ENCODE measurements around the gene SHISAL2B. TPM values are rescaled to one million over a fixed set of nuclear protein-coding genes. Genes with fewer than 3 reads are reported as not detected.
A peak's percentile ranks its signal among the peaks of the same experiment; 100 is the strongest.
"Not testable (repeated sequence)": the region's sequence is repeated elsewhere in the genome, so short reads cannot be mapped to it uniquely, and the experiment has no call there.

SHISAL2B gene
- total RNA-seq, 4 donors from 2014 or later = not detected

DNA sequence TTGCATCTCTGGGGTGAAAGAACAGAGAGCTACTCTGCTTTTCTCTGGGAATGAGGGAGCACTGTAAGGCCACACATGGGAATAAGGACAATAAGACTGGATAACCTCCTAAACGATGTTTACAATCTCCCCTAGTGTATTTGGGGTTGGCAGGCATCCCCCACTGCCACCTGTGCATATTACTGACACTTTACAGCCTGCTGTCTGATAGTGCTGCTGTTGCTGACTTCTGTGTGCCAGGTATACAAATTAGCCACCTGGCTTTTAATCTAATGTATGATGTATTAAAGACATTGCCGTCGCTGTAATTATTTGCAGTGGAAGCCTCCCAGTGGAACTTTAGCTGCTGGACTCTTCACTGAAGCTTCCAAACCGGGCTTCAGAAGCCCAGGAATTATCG is 4.4 kb upstream of the SHISAL2B start:
- no peak for DNase-seq
- H3K27ac ChIP-seq = no peak overlapping the region
- H3K4me3 ChIP-seq = no peak overlapping the region
- no peaks in the 10 kb centered on the region for H3K27me3 ChIP-seq
- peaks cover 0 to 5% (median 0%) of the 10 kb centered on the region in 4 donors for H3K4me1 ChIP-seq
- no peak for TF ChIP-seq POLR2A (IDR thresholded peaks at IDR 0.05)
- TF ChIP-seq, protein P1, sequence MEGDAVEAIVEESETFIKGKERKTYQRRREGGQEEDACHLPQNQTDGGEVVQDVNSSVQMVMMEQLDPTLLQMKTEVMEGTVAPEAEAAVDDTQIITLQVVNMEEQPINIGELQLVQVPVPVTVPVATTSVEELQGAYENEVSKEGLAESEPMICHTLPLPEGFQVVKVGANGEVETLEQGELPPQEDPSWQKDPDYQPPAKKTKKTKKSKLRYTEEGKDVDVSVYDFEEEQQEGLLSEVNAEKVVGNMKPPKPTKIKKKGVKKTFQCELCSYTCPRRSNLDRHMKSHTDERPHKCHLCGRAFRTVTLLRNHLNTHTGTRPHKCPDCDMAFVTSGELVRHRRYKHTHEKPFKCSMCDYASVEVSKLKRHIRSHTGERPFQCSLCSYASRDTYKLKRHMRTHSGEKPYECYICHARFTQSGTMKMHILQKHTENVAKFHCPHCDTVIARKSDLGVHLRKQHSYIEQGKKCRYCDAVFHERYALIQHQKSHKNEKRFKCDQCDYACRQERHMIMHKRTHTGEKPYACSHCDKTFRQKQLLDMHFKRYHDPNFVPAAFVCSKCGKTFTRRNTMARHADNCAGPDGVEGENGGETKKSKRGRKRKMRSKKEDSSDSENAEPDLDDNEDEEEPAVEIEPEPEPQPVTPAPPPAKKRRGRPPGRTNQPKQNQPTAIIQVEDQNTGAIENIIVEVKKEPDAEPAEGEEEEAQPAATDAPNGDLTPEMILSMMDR (IDR thresholded peaks at IDR 0.05) = no peak
- no peaks in the 10 kb centered on the region for H3K9me3 ChIP-seq
- H3K36me3 ChIP-seq = no peaks in the 10 kb centered on the region

DNA sequence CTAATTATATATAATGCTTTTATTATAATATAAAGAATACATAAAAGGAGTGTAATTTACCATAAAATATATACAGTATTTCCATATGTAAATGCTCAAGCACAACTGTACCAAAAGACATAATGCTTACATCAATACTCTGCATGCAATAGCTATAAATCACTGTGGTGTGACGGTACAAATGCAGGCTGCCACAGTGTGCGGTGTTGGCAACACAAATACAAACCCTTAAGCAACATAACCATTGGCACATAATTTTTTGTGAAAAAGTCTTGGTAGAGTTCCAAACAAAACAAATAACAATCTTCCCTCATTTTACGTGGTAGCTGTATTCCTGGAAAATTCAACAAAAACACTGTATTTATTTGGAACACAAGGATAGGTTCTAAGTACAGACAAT is 1.9 kb upstream of the SHISAL2B start:
- Histone ChIP-seq H3K27me3 (no peaks in the 10 kb centered on the region), H3K4me1 (peaks cover 0 to 7% (median 0%) of the 10 kb centered on the region in 4 donors)
- TF ChIP-seq POLR2A (IDR thresholded peaks at IDR 0.05) = no peak
- TF ChIP-seq, protein P1 (IDR thresholded peaks at IDR 0.05) = no peak

DNA sequence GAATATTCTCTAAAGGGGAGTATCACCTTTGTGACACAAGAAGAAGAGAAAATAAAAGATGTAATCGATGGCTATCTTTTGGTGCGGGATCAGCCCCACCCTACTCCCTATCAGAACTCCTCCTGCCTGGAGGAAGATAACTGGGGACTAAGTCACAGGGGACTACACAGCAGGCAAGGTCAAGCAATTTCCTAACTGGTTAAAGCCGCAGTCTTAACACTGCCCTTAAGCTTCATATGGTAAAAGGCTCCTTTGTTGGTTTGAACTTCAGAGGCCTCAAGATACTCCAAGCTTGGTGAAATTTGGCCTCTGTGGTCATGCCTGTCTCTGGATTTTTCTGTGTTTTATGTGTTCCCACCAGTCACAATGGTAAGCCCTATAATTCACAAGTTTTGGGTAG is 1.3 kb upstream of the SHISAL2B start:
- H3K36me3 ChIP-seq = no peaks in the 10 kb centered on the region
- DNase-seq = no peak
- TF ChIP-seq, protein P1 (IDR thresholded peaks at IDR 0.05) = no peak
- no peak for TF ChIP-seq POLR2A (IDR thresholded peaks at IDR 0.05)
- no peak overlapping the region for H3K4me3 ChIP-seq
- no peaks in the 10 kb centered on the region for H3K27me3 ChIP-seq
- no peaks in the 10 kb centered on the region for H3K9me3 ChIP-seq
- no peak overlapping the region for H3K27ac ChIP-seq
- H3K4me1 ChIP-seq = peaks cover 0 to 7% (median 0%) of the 10 kb centered on the region in 4 donors

More for the DNA sequence above, 1.9 kb upstream of the SHISAL2B start:
- no peaks in the 10 kb centered on the region for H3K36me3 ChIP-seq
- H3K4me3 ChIP-seq = no peak overlapping the region
- DNase-seq = no peak
- H3K9me3 ChIP-seq = no peaks in the 10 kb centered on the region
- no peak overlapping the region for H3K27ac ChIP-seq

DNA sequence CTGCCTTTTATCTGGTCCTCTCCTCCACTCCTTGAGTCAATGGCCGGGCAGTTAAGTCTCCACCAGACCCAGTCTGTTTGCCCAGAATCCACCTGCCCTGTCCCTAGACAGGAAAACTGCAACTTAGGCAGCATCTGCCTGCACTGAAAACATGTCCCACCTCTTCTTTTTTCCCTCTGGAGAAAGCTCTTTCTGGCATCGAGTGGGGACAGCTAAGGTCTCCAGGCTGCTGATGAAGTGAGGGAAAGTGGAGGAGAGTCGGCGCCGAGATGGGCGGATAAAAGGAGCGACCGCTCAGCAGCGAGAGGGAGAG is 243 bp upstream of the SHISAL2B start:
- Histone ChIP-seq H3K4me3 (peak overlapping the region in 1 of 4 donors; percentile 17), H3K4me1 (peaks cover 0 to 7% (median 0%) of the 10 kb centered on the region in 4 donors), H3K36me3 (no peaks in the 10 kb centered on the region), H3K9me3 (no peaks in the 10 kb centered on the region), H3K27ac (no peak overlapping the region), H3K27me3 (no peaks in the 10 kb centered on the region)
- no peak for DNase-seq
- TF ChIP-seq POLR2A (IDR thresholded peaks at IDR 0.05) = no peak

DNA sequence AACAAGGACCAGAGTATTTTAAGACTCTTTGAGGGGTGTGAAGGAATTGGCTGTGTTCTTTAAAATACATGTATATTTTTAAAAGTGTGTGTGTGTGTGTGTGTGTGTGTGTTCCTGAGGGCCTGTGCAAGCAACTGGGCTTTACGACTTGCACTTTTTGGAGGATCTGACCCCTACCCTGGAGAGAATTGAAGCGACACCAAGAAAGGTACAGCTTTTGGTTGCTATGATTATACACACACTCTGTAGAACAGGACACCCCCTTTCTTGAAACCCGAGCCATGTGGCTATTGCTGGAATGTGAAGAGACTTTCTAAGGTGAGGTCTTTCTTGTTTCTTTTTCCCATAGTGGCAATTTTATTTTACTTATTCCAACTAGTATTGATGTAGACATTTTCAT is 988 bp downstream of the SHISAL2B start:
- H3K4me3 ChIP-seq = no peak overlapping the region
- H3K9me3 ChIP-seq = no peaks in the 10 kb centered on the region
- TF ChIP-seq, protein P1 (IDR thresholded peaks at IDR 0.05) = no peak
- no peak for TF ChIP-seq POLR2A (IDR thresholded peaks at IDR 0.05)
- no peak overlapping the region for H3K27ac ChIP-seq
- no peak for DNase-seq
- peaks cover 0 to 7% (median 0%) of the 10 kb centered on the region in 4 donors for H3K4me1 ChIP-seq
- no peaks in the 10 kb centered on the region for H3K27me3 ChIP-seq
- no peaks in the 10 kb centered on the region for H3K36me3 ChIP-seq

DNA sequence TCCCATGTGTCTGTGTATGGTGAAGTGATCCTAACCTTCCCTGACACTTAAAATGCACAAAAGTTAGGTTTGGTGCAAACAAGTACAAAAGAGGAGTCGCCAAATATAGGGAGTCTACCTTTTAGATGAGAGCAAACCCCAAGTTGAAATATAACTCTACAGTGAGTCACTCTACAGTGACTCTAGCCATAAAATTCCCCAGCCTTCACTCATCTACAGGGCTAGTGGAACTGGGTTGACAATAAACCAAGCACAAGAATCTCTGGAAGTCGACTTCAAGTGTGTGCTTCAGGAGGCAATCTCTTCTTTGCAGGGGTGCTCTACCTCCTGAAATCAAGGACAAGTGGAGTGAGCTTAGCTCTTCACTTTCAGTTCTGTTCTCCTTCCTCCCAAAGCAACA is 3.3 kb downstream of the SHISAL2B start:
- DNase-seq = no peak
- H3K9me3 ChIP-seq = no peaks in the 10 kb centered on the region
- peaks cover 0 to 7% (median 0%) of the 10 kb centered on the region in 4 donors for H3K4me1 ChIP-seq
- no peak overlapping the region for H3K27ac ChIP-seq
- H3K27me3 ChIP-seq = no peaks in the 10 kb centered on the region
- no peak for TF ChIP-seq POLR2A (IDR thresholded peaks at IDR 0.05)
- TF ChIP-seq, protein P1 (IDR thresholded peaks at IDR 0.05) = no peak
- H3K36me3 ChIP-seq = no peaks in the 10 kb centered on the region
- no peak overlapping the region for H3K4me3 ChIP-seq

DNA sequence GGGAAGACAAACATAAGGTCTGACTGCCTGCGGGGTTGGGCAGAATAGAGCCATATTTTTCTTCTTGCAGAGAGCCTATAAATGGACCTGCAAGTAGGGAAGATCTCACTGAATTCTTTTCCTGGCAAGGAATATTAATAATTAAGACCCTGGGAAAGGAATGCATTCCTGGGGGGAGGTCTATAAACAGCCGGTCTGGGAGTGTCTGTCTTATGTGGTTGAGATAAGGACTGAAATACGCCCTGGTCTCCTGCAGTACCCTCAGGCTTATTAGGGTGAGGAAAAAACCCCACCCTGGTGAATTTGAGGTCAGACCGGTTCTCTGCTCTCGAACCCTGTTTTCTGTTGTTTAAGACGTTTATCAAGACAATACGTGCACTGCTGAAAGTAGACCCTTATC is 6.1 kb downstream of the SHISAL2B start:
- not testable (repeated sequence) for H3K9me3 ChIP-seq, H3K4me3 ChIP-seq, H3K4me1 ChIP-seq, H3K27ac ChIP-seq, DNase-seq, H3K27me3 ChIP-seq, H3K36me3 ChIP-seq

Data from Peyer's patch (tissue), 4 donors.